Measurements from ENCODE around the gene NACC2.
A peak's percentile ranks its signal among the peaks of the same experiment; 100 is the strongest.
"Not testable (repeated sequence)": the region's sequence is repeated elsewhere in the genome, so short reads cannot be mapped to it uniquely, and the experiment has no call there.

The NACC2 gene

DNA sequence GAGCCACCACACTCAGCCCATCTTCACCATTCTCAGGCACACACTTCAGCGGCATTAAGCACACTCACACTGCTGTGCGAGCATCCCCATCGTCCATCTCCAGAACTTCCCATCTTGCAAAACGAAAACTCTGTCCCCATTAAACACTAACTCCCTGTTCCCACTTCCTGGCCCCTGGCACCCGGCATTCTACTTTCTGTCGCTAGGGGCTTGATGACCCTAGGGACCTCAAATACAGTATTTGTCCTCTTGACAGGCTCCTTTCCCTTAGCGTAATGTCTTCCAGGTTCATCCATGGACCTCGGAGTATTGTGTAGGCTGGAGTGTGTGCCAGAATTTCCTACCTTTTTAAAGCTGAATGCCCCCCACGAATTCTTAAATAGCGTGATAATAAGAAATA is 119.3 kb downstream of the NACC2 start:
- no peak for DNase-seq (ENCODE audit: low spot score)

DNA sequence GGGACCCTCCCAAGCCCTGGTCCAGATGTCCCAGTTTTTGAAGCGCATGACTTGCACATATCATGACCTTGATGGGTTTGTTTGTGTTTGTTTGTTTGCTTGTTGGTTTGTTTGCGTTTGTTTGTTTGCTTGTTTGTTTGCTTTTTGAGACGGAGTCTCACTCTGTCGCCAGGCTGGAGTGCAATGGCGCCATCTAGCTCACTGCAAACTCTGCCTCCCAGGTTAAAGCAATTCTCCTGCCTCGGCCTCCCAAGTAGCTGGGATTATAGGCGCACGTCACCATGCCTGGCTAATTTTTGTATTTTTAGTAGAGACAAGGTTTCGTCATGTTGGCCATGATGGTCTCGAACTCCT is 120.9 kb downstream of the NACC2 start:
- DNase-seq (ENCODE audit: low spot score): no peak

DNA sequence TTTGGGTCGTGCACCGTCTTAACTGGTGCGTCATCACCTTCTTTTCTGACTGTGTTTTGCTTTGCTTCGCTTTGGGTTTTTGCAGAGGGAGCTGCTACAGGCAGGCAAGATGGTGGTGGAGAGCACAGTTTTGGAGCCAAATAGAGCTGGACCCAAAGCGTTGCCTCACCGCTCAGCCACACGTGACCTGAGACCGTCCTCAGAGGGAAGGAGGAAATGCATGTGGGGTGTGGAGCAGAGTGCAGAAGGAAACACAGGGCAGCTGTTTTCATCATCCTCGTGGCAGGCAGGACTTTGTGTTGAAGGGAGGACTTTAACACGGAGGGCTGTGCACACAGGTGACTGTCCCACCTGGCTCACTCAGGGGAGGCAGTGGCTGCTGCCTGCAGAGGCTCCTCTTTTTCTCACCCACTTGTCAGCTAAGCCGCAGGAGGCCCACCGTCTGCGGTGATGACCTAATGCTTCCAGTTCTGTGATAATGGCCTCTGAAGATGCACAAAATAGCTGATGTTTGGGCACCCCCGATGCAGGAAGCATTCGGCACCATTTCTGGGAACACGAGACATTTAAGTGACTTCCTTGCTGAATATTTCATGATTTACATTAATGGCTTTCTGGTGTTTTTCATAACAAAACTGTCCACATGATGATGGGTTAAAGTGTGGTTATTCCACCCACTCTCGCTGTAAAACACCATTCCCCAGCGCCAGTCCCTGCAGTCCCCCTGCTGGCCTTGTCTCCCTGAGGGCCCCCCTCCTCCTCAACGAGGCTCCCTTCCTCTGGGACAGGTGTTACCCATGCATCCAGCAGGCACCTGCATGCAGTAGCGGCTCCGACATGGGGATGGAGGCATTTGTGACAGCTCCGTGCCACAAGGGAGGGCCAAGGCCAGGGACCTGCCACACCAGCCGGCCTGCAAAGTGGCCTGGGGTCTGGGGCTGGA is 121.5 kb downstream of the NACC2 start:
- DNase-seq (ENCODE audit: low spot score): no peak

DNA sequence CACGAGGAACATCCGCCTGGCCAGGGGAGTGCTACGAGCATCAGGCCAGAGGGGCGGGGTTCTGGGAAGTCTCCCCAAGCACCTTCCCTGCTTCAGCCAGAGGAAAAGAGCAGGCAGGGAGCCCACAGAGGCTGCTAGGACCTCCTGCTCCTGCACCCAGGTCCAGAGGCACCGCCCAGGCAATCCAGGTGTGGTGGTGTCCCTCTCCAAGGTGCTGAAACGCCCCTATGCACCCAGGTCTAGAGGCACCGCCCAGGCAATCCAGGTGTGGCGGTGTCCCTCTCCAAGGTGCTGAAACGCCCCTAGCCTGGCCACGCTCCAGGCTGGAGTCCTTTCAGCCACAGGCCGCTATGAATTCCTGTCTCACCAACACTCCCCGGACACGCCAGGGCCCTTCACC is 123.2 kb downstream of the NACC2 start:
- DNase-seq (ENCODE audit: low spot score): peak; percentile 75

DNA sequence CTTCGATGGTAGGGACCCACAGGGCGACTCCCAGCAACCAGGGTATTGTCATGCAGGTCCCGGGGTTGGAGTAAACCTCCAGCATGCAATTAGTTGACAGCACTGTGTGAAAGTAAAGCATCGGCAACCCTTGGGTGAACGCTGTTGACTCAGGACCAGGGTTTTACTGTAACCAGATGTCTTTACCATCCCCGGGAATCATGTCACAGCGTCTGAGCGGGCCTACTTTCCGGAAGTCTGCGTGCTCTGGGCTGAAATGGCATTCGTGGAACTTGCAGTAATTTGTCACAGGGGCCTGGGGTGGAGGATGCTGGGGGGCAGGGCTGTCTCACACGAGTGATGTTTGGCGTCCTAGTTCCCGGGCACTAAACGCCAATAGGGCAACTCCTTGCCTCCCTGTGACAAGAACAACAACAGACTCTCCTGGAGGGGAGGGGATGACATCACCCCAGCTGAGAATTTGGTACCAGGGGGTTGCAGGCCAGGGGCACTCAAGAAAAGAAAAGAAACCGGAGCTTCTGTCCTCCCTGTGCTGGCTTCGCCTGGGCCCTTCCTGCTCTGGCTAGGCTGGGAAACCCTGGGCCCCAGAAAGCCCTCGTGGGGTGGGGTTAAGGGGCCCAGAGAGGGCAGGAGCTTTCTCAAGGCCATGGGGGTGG is 123.8 kb downstream of the NACC2 start:
- DNase-seq (ENCODE audit: low spot score): no peak

DNA sequence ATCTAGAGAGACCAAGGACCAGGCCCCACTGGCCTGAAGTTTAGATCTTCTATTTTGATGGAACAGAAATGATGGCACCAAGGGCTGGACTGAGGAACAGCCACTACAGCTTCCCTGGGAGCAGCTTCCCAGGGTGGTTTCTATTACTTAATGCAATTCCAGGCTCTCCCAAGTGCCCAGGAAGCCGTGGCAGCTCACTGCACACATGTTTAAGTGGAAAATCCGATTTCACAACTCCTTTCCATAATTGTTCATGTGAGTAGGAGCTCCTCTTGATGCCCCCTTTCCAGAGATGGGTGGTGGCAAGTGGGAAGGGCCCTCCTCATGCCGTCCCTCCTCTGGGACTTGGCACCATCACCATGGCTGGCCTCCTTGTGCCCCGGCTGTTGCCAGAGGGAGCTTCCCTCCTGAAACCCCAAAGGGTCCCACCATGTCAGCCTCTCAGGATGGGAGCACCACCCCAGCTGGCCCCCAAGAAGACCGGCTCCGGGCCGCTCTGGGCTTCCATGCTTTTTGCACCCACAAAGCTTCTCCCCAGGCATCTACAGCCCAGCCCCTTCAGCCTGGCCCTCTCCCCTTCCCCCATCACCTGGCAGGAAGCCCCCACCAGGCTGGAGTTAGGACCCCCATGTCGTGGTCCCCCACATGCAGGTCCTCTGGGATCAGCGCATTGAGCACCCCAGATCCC is 124.8 kb downstream of the NACC2 start:
- no peak for DNase-seq (ENCODE audit: low spot score)

DNA sequence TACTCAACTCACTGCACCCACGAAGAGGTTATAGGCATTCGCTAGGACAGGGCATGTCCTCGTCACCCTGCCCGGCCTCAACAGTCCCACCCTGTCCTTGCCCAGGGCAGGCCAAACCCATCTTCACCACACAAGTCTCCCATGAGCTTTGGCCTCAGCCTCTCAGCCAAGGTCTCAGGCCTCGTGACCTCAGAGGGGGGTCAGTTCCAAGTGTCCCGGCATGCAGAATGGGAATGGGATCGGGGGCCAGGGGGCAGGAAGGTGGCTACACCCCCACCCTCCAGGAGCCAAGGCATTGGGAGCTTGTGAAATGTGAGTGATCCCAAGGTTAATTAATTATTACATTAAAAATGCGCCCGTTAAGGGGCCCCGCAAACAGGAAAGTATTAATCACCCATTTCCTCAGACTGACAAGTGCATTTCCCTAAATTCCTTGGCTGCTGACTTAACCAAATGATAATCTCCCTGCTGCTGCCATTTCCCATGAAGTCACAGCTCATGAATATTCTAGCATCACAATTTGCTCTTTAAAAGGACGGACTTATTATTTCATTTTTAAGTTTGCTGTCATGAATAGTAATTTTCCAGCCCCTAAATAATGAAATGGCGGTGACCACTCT is 125.9 kb downstream of the NACC2 start:
- DNase-seq (ENCODE audit: low spot score): peak; percentile 70

DNA sequence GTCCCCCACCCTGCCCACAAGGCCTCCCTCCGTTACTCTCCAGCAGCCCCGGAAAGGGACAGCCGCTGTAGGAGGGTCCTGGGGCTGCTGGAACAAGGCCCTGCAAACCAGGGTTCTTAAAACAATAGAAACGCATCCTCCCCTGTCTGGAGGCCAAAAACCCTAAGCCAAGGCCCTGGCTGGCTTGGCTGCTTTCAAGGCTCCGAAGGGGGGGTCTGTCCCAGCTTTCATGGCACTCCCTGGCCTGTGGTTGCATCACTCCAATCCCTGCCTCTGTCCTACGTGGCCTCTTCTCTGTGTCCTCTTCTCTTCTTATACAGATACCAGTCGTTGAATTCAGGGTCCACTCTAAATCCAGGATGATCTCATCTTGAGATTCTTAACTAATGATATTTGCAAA is 126.5 kb downstream of the NACC2 start:
- no peak for DNase-seq (ENCODE audit: low spot score)

DNA sequence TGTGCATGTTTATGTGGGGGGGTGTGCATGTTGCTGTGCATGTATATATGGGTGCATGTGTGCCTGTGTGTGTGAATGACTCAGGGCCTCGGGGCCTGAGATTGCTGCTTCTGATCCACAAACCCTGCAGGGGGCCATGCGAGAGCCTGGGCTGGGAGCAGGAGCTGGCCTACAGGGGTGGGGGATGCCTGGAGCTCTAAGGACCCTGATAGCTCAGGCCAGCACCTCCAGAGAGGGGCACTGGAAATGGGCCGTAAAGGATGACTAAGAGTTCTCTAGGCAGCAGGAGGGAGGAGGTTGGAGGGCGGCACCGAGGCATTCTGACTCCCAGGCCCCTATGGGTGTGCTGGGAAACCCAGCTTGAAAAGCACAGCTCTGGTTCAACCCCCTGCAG is 127.0 kb downstream of the NACC2 start:
- DNase-seq (ENCODE audit: low spot score): no peak

DNA sequence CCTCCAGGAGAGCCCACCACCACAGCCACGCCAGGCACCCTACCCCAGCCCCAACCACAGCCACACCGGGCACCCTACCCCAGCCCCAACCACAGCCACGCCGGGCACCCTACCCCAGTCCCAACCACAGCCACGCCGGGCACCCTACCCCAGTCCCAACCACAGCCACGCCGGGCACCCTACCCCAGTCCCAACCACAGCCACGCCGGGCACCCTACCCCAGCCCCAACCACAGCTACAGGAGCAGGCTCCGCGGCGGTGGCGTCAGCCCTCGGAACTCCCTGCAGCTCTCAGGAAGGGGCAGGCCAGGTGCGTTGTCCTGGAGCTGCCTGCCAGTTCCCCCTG is 128.2 kb downstream of the NACC2 start:
- DNase-seq (ENCODE audit: low spot score): not testable (repeated sequence)

DNA sequence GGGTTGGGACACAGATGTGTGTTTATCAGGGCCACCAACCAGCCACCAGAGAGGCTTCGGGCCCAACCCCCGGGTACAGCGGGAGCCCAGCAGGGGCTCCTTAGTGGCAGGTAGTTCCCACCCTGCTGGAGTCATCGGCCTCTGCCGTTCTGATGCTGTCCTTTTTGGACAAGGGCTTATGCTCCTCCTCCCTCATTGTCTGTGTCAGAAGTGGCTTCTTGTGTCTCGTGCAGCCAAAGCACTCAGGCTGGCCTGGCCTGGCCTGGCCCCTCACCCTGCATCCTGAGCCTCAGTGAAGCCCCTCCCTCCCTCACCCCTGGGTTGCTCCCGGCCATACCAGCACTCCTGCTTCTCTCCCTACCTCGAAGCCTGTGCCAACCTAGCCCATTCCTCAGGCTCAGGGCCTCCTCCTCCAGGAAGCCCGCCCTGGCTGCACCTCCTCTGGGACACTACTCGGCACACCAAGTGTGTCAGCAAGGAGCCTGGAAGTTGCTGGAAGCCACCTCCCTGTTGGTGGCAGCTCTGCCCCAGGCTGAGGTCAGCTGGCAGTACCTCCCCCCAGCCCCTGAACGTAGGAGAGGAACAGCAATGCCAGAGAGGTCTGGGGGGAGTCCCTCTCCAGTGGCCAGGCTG is 129.8 kb downstream of the NACC2 start:
- DNase-seq (ENCODE audit: low spot score): no peak

DNA sequence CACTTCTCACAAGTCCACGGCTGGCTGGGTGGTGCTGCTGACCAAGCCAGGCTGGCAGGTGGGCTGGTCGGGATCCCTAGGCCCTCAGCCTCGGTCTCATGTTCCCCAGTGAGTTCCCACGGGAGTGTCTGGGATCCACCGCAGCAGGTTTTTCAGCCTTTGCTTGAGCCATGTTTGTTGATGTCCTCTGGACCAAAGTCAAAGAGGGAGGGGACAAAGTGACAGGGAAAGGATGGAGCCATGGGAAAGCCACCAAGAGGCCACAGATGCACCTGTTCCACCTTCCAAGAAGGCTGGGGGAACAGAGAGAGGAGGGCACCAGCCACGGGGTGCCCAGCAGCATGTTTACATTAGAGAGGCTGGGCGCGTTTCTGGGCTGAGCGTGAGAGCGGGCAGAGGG is 131.2 kb downstream of the NACC2 start:
- DNase-seq (ENCODE audit: low spot score): no peak

DNA sequence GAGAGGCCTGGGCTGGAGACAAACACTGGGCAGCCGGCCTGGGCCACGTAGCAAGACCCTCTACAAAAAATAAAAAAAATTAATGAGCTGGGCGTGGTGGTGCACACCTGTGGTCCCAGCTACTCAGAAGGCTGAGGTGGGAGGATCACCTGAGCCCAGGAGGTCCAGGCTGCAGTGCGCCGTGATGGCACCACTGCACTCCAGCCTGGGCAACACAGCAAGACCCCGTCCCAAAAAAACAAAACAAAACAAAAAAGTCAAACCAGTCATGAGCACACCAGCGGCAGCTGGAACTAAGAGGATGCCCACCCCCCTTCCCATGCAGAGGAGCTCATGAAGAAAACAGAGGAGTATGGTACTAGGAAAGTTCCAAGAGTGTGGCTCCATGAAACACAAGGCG is 131.8 kb downstream of the NACC2 start:
- DNase-seq (ENCODE audit: low spot score): no peak

DNA sequence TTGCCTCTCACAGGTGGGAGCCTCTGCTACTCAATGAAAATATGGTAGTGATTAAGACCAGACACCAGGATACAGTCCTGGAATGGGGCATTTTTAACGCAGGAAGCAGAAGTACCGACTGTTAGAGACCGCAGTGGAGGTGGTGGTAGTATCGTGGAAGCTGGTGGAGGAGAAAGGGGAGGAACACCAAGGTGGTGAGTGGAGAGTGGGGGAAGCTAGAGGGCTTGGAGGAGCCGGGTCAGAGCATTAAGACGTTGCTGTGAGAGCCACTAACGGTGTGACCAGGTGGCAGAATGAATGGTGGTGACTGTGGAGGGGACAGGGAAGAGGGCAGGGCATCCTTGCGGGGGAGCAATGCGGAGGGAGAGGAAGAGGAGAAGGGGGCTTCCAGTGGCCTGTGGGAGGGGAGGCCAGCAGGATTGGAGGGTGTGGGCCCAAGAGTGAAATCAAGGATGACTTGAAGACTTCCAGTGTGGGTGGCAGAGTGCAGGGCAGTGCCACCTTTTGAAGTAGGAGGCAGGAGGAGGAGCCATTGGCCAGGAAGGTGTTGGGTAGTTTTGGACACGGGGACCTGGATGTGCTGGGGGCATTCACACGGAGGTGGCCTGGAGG is 132.3 kb downstream of the NACC2 start:
- DNase-seq (ENCODE audit: low spot score): no peak

DNA sequence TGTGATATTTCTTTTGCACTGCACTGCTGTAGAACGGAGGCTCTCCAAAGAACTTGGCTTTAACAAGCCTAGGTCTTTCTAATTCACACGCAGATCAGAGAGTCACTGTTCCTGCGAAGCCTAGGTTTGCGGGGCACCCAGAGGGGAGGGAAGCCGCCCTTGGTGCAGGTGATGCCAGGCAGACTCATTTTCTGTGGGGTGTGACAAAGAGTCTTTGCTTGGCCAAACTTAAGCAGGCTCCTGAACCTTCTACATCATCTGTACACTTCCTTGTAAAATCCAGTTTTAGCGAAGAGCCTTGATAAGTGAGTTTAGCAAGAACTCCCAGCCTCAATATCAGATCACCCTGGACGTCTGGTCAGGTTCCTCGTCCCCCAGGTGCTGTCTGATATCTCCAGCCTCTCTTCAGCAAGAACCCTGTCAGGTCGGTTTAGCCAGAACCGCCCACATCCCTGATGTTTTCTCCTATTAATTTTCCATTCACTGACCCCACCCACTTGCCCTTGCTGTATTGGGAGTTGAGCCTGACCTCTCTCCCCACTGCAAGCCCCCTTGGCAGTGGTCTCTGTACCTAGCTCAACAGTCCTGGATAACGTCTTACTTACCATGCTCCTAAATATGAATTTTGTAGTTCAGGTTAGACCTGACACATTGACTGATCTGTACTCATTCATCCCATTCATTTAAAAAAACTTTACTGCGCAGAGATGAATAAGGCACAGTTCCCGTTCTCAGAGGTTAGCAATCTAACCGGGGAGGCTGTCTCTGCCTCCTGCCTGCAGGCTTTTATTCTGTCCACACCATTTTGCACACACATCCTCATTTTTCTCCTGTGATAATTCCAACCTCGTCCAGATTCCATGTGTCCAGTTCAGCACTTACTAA is 133.0 kb downstream of the NACC2 start:
- DNase-seq (ENCODE audit: low spot score): no peak

DNA sequence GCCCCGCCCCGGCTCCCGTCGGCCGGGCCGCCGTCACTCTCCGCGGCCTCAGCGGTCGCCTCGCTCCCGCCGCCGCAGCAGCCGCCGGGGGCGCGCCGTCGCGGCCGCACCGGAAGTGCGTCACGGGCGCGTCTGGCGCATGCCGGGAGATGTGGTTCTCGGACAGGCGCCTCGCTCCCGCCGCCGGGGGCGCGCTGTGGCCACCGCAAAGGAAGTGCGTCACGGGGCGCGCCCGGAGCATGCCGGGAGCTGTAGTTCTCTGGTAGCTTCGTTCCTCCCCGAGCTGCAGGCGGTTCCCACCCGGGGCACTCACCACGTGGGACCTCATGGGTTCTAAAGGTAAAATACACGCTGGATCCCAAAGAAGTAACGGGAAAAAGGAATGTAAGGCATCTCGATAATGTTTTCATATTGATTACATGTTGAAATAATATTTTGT is 133.8 kb downstream of the NACC2 start, which contains the start of gene UBAC1:
UBAC1 (minus strand) TSS at position 97 of the 439 bp plus-strand sequence. CDS start 211 bp downstream, outside the sequence.
- DNase-seq (ENCODE audit: low spot score): peak; percentile 96

DNA sequence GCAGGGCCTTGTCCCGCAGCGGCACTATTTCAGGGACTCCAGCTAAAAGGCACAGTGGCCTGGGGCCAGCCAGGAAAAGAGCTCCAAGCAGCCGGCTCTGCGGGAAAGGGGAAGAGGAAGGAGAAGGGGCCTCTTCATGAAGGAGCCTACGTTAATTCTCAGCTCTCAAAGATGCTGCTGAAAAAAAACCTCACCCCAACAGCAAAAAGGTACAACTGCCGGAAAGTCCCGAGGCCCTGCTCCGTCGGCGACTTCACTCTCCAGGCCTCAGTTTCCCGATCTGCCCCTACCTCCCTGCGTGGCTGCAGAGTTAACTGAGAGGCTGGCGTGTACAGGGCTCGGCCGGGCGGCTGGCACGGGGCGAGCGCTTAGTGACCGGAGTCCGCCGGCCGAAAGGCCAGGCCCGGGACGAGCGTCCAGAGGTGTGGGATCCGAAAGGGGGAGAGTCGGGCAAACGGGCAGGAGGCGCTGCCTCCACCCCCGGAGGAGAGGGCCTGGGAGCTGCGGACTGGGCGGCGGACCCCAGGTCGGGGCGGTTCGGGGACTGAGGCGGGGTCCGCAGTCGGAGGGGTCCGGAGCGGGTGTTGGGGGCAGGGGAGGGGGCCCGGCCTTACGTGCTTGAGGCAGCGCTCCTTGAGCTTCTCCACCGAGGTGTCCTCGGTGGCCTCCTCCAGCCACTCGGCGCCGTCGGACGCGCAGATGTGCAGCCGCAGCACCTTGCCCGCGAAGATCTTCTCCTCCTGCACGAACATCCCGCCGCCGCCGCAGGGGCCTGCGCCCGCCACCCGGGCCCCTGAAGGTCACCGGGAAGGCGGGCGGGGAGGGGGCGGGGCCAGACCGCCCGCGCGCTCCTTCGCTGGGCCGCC is 134.4 kb downstream of the NACC2 start:
- DNase-seq (ENCODE audit: low spot score): peak; percentile 25

DNA sequence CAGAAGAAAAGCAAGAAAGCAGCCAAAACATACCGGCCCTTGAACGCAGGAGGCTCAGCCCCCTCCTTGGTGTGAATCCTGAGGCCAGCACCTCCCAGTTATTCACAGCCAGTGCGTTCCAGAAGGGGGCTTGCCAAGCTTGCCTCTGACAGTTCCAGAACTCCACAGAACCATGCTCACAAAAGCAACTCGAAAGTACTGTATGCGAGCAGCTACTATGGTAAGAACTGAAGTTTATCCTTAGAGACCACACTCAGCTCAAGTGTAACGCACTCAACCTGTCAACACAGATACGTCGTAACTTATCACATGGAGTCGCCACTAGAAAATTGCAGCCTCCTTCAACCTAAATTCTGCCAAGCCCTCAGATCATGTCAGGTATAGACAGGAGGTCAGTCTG is 135.3 kb downstream of the NACC2 start:
- no peak for DNase-seq (ENCODE audit: low spot score)

DNA sequence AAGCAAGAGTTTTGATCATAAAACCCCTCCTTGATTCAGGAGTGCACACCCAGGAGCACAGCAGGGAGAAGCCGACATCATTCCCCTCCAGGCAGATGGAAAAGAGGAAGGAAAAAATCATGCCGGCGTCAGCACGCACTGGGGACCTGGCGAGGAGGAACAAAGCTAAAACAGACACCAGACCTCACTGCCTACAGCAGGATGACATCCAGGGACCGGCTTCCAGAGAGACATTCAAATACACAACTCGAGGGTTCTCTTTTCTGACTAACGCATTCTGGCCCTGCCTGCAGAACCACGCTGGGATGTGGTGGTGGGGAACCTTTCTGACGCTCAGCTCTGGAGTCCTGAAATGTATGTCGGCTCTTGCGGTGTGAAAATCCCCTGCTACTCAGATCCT is 136.6 kb downstream of the NACC2 start:
- no peak for DNase-seq (ENCODE audit: low spot score)

DNA sequence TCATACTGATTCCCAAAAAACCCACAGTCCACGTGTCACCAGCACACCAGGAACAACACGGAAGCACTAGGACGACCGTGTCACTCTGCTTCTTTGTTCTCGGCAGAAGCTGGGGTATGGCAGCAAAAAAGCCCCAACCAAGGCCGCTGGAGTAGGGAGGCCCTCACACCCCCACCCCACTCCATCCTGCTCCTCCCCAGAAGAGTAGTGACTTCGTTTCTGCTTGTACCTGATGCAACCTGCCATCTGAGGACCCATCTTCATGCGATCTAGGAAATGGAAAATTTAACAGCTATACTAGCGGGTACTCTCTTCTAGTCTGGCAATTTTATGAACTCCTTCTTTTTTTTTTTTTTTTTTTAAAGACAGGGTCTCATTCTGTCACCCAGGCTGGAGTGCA is 137.7 kb downstream of the NACC2 start:
- DNase-seq (ENCODE audit: low spot score): no peak

All from kidney tubule cell (primary cell).